WI38 (cell line): Measurements from ENCODE around the gene PVR.

Experiments
- H3K4me3 ChIP-seq: 2 replicates; pipeline ENCODE4 v1.5.1; 2011; ENCODE audit warnings: low read depth, mild to moderate bottlenecking, control low read depth, low read length
- CTCF ChIP-seq: IDR thresholded peaks from 2 replicates; pipeline ENCODE4 v1.5.1; 2012; ENCODE audit warnings: low read depth, mild to moderate bottlenecking, control low read depth, low read length

PVR gene

GRCh38 chr19:44647144-44647543 is 3.4 kb downstream of the PVR start:
- H3K4me3 ChIP-seq: no peak overlapping the region
- TF ChIP-seq CTCF: no peak

- no peak overlapping the region for H3K4me3 ChIP-seq
- TF ChIP-seq CTCF: no peak
Measured at GRCh38 chr19:44648631-44649251, 5.0 kb downstream of the PVR start.

- no peak for TF ChIP-seq CTCF
Measured at GRCh38 chr19:44649578-44650145, 6.0 kb downstream of the PVR start.

GRCh38 chr19:44653343-44653742 is 9.6 kb downstream of the PVR start:
- no peak overlapping the region for H3K4me3 ChIP-seq
- TF ChIP-seq CTCF: no peak

More at GRCh38 chr19:44649578-44650145, 6.0 kb downstream of the PVR start:
- H3K4me3 ChIP-seq: no peak overlapping the region

- H3K4me3 ChIP-seq: no peak overlapping the region
- no peak for TF ChIP-seq CTCF
Measured at GRCh38 chr19:44653977-44654774, 10.5 kb downstream of the PVR start.

- no peak overlapping the region for H3K4me3 ChIP-seq
- peak; percentile 79 for TF ChIP-seq CTCF
Measured at GRCh38 chr19:44657211-44657921, 13.7 kb downstream of the PVR start.
